Trophoblast cell (in vitro differentiated cells and primary cell): ENCODE measurements around the gene ALPP.

ENCODE experiments used
- DNase-seq, 2 donors: peaks; one replicate each; pipeline ENCODE4 v3.0.0-alpha.2; 2016
- H2AFZ ChIP-seq: 2 replicates; pipeline ENCODE4 v1.6.1; 2013; ENCODE audit warnings: low read length, moderate library complexity, mild to moderate bottlenecking; ENCODE audit not compliant: insufficient read depth, poor library complexity
- H2AK5ac ChIP-seq: 2 replicates; pipeline ENCODE4 v1.6.1; 2013; ENCODE audit warnings: mild to moderate bottlenecking, low read length
- H2BK120ac ChIP-seq: 2 replicates; pipeline ENCODE4 v1.6.1; 2013; ENCODE audit warnings: low read length, mild to moderate bottlenecking, moderate library complexity; ENCODE audit not compliant: insufficient read depth, poor library complexity
- H2BK12ac ChIP-seq: 2 replicates; pipeline ENCODE4 v1.6.1; 2013; ENCODE audit warnings: mild to moderate bottlenecking, low read length, moderate library complexity
- H2BK5ac ChIP-seq: 2 replicates; pipeline ENCODE4 v1.6.1; 2013; ENCODE audit warnings: low read length, low read depth, moderate library complexity, mild to moderate bottlenecking; ENCODE audit not compliant: poor library complexity
- H3K14ac ChIP-seq: 2 replicates; pipeline ENCODE4 v1.6.1; 2013; ENCODE audit warnings: mild to moderate bottlenecking, low read length
- H3K18ac ChIP-seq: 2 replicates; pipeline ENCODE4 v1.6.1; 2013; ENCODE audit warnings: mild to moderate bottlenecking, low read length
- H3K23ac ChIP-seq: 2 replicates; pipeline ENCODE4 v1.6.1; 2013; ENCODE audit warnings: low read length
- H3K27ac ChIP-seq: 2 replicates; pipeline ENCODE4 v1.5.1; 2013; ENCODE audit warnings: low read depth, mild to moderate bottlenecking, inconsistent platforms, low read length, moderate library complexity
- H3K27me3 ChIP-seq: 2 replicates; pipeline ENCODE4 v1.6.1; 2013; ENCODE audit warnings: inconsistent platforms, mild to moderate bottlenecking, low read length, moderate library complexity; ENCODE audit not compliant: insufficient read depth
- H3K36me3 ChIP-seq, 2 experiments: 1 replicate in 1 of 2; 2 replicates in 1 of 2; pipeline ENCODE4 v1.6.1; 2013; ENCODE audit warnings: low read length in 2 of 2, mild to moderate bottlenecking in 2 of 2, moderate library complexity in 1 of 2; ENCODE audit not compliant: insufficient read depth in 2 of 2, control insufficient read depth in 1 of 2
- H3K4ac ChIP-seq: 2 replicates; pipeline ENCODE4 v1.6.1; 2013; ENCODE audit warnings: low read depth, mild to moderate bottlenecking, low read length, moderate library complexity
- H3K4me1 ChIP-seq, 2 experiments: 1 replicate in 1 of 2; 2 replicates in 1 of 2; pipeline ENCODE4 v1.6.1; 2013; ENCODE audit warnings: low read length in 2 of 2, mild to moderate bottlenecking in 2 of 2, moderate library complexity in 1 of 2; ENCODE audit not compliant: insufficient read depth in 2 of 2, control insufficient read depth in 1 of 2
- H3K4me2 ChIP-seq: 2 replicates; pipeline ENCODE4 v1.6.1; 2013; ENCODE audit warnings: inconsistent platforms, mild to moderate bottlenecking, low read length, moderate library complexity
- H3K4me3 ChIP-seq: 2 replicates; pipeline ENCODE4 v1.5.1; 2013; ENCODE audit warnings: mild to moderate bottlenecking, low read depth, low read length, inconsistent platforms
- H3K79me1 ChIP-seq: one replicate; pipeline ENCODE4 v1.6.1; 2013; ENCODE audit warnings: low read length
- H3K79me2 ChIP-seq: 2 replicates; pipeline ENCODE4 v1.6.1; 2013; ENCODE audit warnings: low read length, mild to moderate bottlenecking; ENCODE audit not compliant: control insufficient read depth, insufficient read depth, poor library complexity
- H3K9ac ChIP-seq: 2 replicates; pipeline ENCODE4 v1.6.1; 2013; ENCODE audit warnings: mild to moderate bottlenecking, low read length
- H3K9me3 ChIP-seq: 2 replicates; pipeline ENCODE4 v1.6.1; 2013; ENCODE audit warnings: low read depth, mild to moderate bottlenecking, control low read depth, inconsistent platforms, low read length; ENCODE audit not compliant: insufficient read depth
- H4K12ac ChIP-seq: 2 replicates; pipeline ENCODE4 v1.6.1; 2013; ENCODE audit warnings: low read depth, mild to moderate bottlenecking, low read length, moderate library complexity
- H4K8ac ChIP-seq: 2 replicates; pipeline ENCODE4 v1.6.1; 2013; ENCODE audit warnings: low read depth, mild to moderate bottlenecking, low read length, moderate library complexity
- H4K91ac ChIP-seq: one replicate; pipeline ENCODE4 v1.6.1; 2013; ENCODE audit warnings: low read depth, mild to moderate bottlenecking, low read length, moderate library complexity
- WGBS: extraction: QIAGEN DNeasy Blood & Tissue Kit; methylation state at CpG from one replicate; pipeline ENCODE4 v1.1.7; 2013; ENCODE audit warnings: missing lambda C conversion rate; ENCODE audit not compliant: insufficient read length, insufficient coverage; ENCODE audit errors: extremely low coverage; 5-methylcytosine and 5-hydroxymethylcytosine counted together

The ALPP gene

DNA sequence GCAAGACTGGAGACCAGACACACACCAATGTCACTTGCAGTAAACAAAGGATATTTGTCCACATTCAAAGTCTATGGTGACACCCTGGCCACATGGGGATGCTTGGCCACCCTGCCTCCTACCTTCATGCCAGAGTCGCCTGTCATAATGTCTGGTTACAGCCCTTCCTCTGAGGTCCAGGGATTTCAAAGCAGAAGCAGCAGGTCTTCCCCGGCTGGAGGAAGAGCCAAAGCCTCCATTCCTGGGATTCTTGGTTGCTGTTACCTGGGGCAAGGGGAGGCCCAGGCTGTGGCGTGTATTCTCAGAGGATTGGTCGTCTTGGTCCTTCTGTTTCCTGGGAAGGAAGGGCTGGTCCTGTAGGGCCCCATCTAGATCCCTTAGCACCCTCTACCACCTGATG is 2.3 kb upstream of the ALPP start:
- Histone ChIP-seq H4K8ac (no peak overlapping the region), H2AFZ (no peak overlapping the region), H3K4me3 (no peak overlapping the region), H3K27me3 (no peaks in the 10 kb centered on the region), H3K4me2 (no peak overlapping the region), H2AK5ac (no peak overlapping the region), H3K4ac (no peak overlapping the region), H4K91ac (no peak overlapping the region), H3K79me1 (peaks cover 8% of the 10 kb centered on the region), H3K23ac (no peak overlapping the region), H3K9ac (no peak overlapping the region), H3K36me3 (peaks cover 0 to 2% of the 10 kb centered on the region in 2 experiments), H4K12ac (no peak overlapping the region), H3K79me2 (no peaks in the 10 kb centered on the region), H3K18ac (no peak overlapping the region), H3K14ac (no peak overlapping the region), H3K9me3 (no peaks in the 10 kb centered on the region), H2BK5ac (peak overlapping the region; percentile 29), H3K27ac (no peak overlapping the region), H3K4me1 (peaks cover 19% of the 10 kb centered on the region in 2 experiments), H2BK12ac (no peak overlapping the region), H2BK120ac (peak overlapping the region; percentile 65)
- peak; percentile 76 to 85 for DNase-seq
- no CpG with 5 or more reads among the region's 4 CpGs for WGBS

DNA sequence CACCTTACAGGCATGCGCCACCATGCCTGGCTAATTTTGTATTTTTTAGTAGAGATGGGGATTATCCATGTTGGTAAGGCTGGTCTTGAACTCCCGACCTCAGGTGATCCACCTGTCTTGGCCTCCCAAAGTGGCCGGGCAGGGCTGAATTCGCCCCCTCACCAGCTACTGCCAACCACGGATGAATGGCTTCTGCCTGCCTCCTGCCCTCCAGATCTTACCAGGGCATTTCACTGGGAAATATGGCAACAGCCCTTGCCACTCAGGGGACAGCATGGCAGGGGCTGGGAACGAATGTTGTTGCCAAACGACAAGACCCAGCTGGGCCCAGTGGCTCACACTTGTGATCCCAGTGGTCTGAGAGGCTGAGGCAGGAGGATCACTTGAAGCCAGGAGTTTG is 1.8 kb upstream of the ALPP start:
- Histone ChIP-seq H4K8ac (no peak overlapping the region), H3K23ac (no peak overlapping the region), H3K4ac (no peak overlapping the region), H3K4me3 (no peak overlapping the region), H3K9me3 (no peaks in the 10 kb centered on the region), H2AFZ (no peak overlapping the region), H3K4me1 (peaks cover 19% of the 10 kb centered on the region in 2 experiments), H3K14ac (peak overlapping the region; percentile 3), H4K91ac (peak overlapping the region; percentile 22), H3K79me2 (no peaks in the 10 kb centered on the region), H2BK5ac (peak overlapping the region; percentile 29), H3K9ac (no peak overlapping the region), H3K36me3 (peaks cover 0 to 2% of the 10 kb centered on the region in 2 experiments), H4K12ac (no peak overlapping the region), H3K27me3 (no peaks in the 10 kb centered on the region), H3K79me1 (peaks cover 8% of the 10 kb centered on the region), H3K27ac (no peak overlapping the region), H3K18ac (no peak overlapping the region), H2BK120ac (peak overlapping the region; percentile 65), H3K4me2 (no peak overlapping the region), H2BK12ac (no peak overlapping the region), H2AK5ac (no peak overlapping the region)
- no CpG with 5 or more reads among the region's 7 CpGs for WGBS
- no peak for DNase-seq

DNA sequence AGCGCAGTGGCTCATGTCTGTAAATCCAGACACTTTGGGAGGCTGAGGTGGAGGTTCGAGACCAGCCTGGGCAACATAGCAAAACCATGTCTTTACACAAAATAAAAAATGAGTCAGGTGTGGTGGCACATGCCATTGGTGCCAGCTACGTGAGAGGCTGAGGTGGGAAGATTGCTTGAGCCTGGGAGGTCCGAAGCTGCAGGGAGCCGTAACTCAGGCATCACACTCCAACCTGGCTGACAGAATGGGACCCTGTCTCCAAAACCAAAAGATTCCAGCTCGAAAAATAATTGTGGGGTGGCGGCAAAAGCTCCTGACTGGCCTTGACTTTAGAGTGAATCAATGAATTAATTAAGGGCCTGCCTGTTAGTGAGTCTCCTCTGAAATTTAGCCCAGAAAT is 1.2 kb upstream of the ALPP start:
- WGBS, result no CpG with 5 or more reads among the region's 7 CpGs
- Histone ChIP-seq H2AFZ (no peak overlapping the region), H3K14ac (no peak overlapping the region), H3K4me1 (peaks cover 19% of the 10 kb centered on the region in 2 experiments), H3K4ac (no peak overlapping the region), H3K18ac (no peak overlapping the region), H4K12ac (no peak overlapping the region), H3K9ac (no peak overlapping the region), H2BK120ac (no peak overlapping the region), H3K4me2 (no peak overlapping the region), H3K27me3 (no peaks in the 10 kb centered on the region), H3K9me3 (no peaks in the 10 kb centered on the region), H2AK5ac (peak overlapping the region; percentile 5), H3K79me1 (peaks cover 8% of the 10 kb centered on the region), H4K91ac (no peak overlapping the region), H4K8ac (no peak overlapping the region), H3K23ac (no peak overlapping the region), H3K79me2 (no peaks in the 10 kb centered on the region), H3K36me3 (peaks cover 0 to 2% of the 10 kb centered on the region in 2 experiments), H2BK5ac (no peak overlapping the region), H3K4me3 (no peak overlapping the region), H2BK12ac (peak overlapping the region; percentile 32), H3K27ac (no peak overlapping the region)
- no peak for DNase-seq

DNA sequence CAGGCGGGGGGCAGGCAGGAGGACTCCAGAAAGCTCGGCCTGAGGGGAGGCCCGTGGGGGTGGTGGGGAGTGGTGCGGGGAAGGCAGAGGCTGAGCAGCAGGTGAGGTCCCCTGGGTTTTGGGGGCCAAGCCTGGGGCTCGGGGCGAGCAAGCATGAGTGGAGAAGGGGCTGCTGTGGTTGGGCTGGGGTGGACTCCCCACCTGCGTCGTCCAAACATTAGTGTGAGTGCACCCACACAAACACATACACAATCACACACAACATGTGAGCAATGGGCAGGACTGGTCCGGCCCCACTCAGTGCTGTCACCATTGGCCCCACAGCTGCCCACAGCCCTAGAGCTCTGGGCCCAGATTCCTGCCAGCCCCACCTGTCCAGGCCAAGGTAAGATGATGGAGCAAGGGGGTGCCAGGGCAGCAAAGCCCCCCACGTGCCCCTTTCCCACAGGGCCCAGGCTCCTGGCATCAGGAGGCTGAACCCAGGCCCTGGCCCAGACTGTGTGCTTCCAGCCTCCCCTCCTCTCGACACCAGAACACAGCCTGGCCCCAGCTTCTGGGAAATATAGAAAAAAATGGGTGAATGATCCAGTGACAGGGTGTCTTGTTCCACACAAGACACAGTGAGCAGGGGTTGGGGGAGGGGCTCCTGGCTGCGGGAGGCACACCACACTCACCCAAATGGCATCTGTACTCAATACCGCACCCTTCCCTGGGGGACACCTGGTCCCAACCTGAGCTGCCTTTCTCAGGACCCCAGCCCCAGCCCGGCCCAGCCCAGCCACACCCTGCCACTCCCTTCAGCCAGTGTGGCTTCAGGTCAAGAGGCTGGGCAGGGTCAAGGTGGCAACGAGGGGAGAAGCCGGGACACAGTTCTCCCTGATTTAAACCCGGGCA is 463 bp upstream of the ALPP start:
- Histone ChIP-seq H3K18ac (peak overlapping the region; percentile 33), H3K27me3 (no peaks in the 10 kb centered on the region), H3K23ac (no peak overlapping the region), H3K36me3 (peaks cover 0 to 2% of the 10 kb centered on the region in 2 experiments), H2AFZ (no peak overlapping the region), H4K91ac (peak overlapping the region; percentile 73), H2BK120ac (no peak overlapping the region), H4K12ac (no peak overlapping the region), H3K14ac (peak overlapping the region; percentile 68), H3K79me1 (peaks cover 8% of the 10 kb centered on the region), H2BK12ac (peak overlapping the region; percentile 45), H3K9me3 (no peaks in the 10 kb centered on the region), H3K9ac (no peak overlapping the region), H4K8ac (no peak overlapping the region), H3K79me2 (no peaks in the 10 kb centered on the region), H3K4ac (no peak overlapping the region), H3K4me3 (no peak overlapping the region), H3K4me2 (no peak overlapping the region), H2AK5ac (peak overlapping the region; percentile 5), H2BK5ac (no peak overlapping the region), H3K27ac (no peak overlapping the region), H3K4me1 (peaks cover 19% of the 10 kb centered on the region in 2 experiments)
- WGBS, result no CpG with 5 or more reads among the region's 17 CpGs
- peak; percentile 55 to 66 for DNase-seq
